Adipose tissue (tissue), 3 donors: Measurements from ENCODE around the gene PROX1. TPM values are rescaled to one million over a fixed set of nuclear protein-coding genes. Genes with fewer than 3 reads are reported as not detected.

Experiments
- H3K27ac ChIP-seq: one replicate; pipeline ENCODE4 v1.5.1; 2013; ENCODE audit warnings: low read depth, low read length
- WGBS, 3 donors: extraction: QIAGEN DNeasy Blood & Tissue Kit; methylation state at CpG; one replicate each; pipeline ENCODE4 v1.1.7; 2013; 5-methylcytosine and 5-hydroxymethylcytosine counted together
- polyA plus RNA-seq, 3 donors: library from polyadenylated mRNA; stranded (reverse); fragments of 200-250 nt; gene quantifications; one replicate each; pipeline ENCODE4 v1.2.3, GENCODE V29; 2013
- donor health status: healthy with polysubstance abuse.
- donor health status: Bipolar disorder and iron deficiency.
- donor health status: healthy.

Gene PROX1
- polyA plus RNA-seq, 3 donors = 0.49 to 3.6 (median 2.6) TPM

DNA sequence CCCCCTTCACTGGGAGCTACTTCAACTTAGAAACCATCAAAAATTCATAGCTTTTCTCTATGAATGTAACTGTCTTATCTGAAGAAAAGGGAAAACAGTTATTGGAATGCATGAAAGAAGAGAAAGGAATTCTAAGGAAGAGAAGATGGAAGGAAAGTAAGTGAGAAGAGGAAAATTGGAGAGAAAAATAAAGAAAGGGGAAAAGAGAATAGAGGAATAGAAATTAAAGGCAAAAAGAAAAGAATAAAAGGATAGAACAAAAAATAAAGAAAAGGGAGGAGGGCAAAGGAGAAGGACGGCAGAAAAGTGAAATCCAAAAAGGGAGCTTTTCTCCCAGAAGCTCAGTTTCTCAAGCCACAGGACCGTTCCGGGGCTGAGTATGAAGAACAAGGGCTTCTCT, 9.9 kb upstream of the PROX1 start:
- no peak overlapping the region for H3K27ac ChIP-seq
- WGBS, 3 donors = 32 to 68% (median 33%) methylated on average over 3 of the region's 3 CpGs

DNA sequence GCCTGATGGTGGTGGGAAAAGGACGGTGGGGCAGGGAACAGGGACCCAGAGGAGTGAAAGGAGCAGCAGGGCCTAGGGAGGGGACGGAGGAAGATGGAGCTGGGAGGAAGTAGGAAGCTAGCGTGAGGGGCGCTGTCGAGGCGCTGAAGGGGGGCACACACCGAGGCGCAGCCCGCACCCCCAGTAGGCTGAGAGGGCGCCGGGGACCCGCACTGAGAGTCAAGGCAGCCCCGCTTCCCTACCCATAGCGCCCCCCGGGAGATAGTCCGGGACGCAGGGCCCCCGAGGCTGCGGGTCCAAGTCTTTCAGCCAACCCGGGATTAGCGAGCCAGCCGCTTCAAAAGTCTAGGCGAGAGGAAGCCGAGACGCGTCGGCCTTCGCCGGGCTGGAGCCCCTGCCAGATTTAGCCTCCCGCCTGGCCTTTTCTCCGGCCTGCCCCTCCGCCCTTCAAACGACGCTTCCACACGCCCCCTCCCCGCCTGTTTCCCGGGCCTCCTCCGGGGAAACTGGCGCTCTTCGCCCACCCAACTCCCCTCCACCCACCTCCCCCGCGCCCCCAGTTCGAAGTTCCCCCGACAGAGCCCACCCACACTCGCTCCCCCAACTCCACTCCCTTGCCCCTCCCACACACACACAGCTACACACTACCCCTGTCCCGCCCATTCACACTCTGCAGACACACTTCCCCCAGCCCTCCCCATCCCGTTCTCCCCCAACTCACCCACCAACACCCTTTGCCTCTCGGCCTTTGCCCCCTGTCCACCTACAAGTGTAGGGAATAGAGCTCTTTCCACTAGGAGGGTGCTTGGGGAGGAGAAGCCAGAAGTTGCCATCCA, 7.8 kb upstream of the PROX1 start:
- no peak overlapping the region for H3K27ac ChIP-seq
- 10 to 49% (median 13%) methylated on average over 33 to 48 of the region's 48 CpGs for WGBS, 3 donors

DNA sequence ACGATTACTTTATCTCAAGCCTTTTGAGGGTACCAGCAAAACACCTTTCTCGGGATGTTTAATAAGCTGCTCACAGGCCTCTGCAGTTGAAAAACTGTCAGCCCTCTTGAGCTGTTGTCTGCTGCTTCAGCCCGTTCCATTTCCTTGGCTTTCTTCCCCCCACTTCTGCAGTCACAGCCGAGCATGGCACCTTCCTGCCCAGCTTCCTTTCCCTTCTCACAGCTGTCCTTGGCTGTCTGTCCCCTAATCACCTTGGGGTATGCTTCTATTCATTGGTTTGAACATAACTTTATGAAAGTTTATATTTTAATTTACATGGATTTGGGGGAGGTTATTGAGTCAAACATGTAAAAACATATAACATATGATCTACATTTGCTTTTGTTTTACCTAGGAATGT, 6.9 kb upstream of the PROX1 start:
- WGBS, 3 donors = 27 to 59% (median 39%) methylated on average over 4 of the region's 4 CpGs
- H3K27ac ChIP-seq = no peak overlapping the region

DNA sequence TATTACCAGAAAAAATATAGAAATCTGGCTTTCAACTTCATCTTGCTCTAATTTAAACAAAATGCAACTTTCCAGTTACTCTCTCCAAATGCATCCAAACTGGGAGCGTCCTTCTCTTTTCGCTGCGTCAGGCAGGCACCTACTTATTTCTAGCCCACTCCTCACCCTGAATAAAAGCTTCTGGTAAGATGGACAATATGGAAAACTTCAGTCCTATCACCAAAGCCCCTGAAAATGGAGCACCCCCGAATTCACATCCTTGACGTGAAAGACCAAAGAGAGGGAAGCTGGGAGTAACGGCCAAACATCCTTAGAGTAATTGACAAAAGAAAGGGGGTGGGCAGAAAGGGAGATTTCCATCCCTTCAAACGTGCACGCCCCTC, 5.5 kb upstream of the PROX1 start:
- no peak overlapping the region for H3K27ac ChIP-seq
- 8 to 27% (median 9%) methylated on average over 8 of the region's 8 CpGs for WGBS, 3 donors

DNA sequence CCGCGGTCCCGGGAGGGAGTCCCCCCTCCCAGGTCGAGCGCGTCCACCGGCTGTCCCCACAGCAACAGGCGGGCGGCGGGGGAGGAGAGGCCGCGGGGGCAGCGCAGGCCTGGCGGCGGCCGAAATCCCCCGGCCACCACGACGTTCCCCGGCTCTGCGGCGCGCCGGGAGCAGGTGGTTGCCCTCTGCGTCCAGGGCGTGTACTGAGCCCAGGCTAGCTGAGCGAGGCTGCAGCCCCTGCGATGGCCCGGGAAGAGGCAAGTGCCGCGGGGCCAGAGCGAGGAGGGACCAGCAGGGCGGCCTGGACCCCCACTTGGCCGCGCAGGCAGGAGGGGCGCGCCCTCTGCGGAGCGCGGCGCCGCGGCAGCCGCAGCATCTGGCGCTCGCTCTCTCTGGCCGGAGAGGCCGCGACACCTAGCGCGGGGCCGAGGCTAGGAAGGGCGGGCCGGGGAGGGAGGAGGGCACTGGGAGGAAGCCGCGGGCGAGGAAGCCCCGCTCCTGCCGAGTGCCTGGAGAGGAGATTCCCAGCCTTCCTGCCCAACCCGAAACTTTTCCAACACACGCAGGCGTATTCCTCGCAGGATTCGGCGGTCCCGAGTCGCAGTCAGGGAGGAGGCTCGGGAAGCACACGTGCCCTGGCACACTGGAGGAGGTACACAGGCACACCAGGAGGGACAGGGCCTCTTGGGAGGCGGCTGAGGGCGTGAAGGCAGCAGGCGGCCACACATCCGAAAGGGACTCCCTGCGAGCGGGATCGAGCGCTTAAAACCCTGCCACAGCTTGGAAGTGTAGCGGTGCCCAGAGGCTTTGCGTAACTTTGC, 4.9 kb upstream of the PROX1 start:
- 1 to 3% (median 2%) methylated on average over 58 to 79 of the region's 79 CpGs for WGBS, 3 donors
- H3K27ac ChIP-seq = no peak overlapping the region

DNA sequence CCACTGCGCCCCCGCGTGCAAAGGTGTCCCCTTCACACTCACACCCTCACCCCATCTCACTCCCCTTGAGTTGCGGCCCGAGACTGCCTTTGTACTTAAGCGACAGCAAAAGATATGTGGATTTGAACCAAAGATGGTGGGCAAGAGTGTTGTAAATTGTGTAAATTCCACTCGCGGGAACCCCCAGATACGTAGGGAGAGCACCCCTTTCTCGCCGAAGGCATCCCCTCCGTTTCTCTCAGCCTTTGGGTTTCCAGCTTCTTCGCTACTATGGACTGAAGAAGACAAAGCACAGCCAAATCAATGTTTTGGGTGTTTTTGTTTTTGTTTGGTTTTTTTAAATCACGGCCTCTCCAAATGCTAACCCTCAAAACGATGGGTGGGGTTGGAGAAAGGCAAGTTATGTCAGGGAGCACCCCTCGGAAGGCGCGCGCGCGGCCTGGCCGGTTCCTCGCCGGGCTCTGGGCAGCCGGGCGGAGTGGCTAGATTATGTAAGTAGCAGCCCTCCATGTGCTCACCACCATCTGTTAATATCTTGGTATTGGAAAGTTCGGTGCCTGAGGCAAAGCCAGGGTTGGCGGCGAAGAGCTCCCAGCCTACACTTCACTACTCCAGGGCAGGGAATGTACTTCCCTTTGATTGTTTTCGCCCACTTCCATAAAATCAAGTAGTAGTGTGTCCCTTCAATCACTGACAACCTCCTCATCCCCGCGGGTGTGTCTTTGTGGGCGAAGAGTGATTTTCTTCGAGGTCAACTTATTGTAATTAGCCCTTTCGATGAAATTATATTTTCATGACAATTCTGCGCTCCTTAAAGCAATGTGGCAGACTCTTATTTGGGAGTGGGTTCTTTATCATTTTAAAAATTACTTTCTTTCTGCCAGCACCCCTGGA, 4.0 kb upstream of the PROX1 start:
- H3K27ac ChIP-seq = no peak overlapping the region
- 17 to 35% (median 21%) methylated on average over 36 of the region's 36 CpGs for WGBS, 3 donors

DNA sequence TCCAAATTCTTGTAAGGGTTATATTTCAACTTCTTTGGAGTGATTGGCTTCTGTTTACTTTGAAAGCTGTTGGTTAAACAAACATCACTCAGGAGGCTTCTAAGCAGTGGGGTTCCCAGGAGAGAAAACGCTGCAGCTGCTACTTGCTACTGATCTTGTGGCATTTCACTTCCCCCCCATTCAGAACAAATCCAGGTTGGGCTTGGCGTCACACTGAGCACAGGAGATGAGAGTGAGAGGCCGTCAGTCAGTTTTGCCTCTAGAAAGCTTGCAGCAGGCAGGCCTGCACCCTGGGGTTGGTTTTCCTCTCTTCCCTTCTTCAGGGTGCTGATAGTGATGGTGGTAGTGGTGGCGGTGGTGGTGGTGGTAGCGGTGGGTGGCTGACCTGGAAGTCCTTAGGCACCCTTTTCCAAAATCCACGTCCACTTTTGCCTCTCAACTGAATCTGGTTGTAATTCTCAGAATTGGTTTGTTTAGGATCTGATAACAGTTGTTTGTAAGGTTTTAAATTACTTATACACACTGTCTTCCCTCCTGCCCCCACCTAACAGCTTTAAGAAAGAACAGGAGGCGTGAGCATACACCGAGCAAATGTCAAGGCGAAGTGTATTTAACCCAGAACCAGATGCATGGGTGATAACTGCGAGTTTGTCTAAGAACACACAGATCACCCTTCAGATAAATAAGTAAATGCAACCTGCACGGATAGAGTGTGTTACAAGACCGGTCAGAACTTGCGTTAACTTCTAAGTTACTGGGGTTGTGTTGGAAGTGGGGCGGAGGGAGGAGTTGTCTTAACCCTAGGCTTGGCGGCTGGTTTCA, 3.2 kb upstream of the PROX1 start:
- WGBS, 3 donors = 29 to 47% (median 31%) methylated on average over 15 of the region's 15 CpGs
- no peak overlapping the region for H3K27ac ChIP-seq

DNA sequence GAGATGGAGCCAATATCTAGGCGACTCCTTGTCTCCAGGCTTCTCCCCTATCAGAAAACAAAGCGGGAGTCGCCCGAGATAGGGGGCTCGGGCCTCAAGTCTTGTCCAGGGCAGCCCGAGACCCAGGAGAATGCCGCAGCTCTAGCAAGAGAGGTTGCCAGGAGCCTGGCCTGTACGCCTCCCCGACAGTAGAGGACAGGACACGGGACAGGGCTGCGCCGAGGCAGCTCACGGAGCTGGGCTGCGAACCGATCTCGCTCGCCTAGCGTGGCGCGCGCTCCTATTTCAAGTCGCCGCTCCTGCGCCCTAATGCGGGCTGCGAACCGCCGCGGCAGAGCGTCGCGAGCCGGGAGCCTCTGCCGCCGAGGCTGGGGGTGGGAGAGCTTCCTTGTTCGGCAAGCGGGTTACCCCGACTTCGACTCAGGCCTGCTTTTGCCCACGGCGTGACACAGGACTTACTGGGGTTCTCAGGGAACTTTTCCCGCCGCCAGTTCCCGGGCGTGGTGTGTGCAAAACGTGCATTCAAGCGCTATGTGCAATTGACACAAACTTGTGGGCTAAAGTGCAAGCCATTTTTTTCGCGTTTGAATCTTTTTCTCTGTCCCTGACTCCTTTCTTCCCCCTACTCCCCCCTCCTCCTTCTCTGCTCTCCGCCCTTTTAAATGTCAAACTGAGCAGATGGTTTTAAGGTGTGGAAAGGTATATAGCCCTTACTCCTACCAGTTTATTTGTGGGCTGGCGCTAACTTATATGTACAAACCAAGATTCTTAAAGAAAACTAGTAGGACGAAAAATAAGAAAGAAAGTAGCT, 2.4 kb upstream of the PROX1 start:
- WGBS, 3 donors = 4 to 41% (median 5%) methylated on average over 52 of the region's 52 CpGs
- no peak overlapping the region for H3K27ac ChIP-seq

DNA sequence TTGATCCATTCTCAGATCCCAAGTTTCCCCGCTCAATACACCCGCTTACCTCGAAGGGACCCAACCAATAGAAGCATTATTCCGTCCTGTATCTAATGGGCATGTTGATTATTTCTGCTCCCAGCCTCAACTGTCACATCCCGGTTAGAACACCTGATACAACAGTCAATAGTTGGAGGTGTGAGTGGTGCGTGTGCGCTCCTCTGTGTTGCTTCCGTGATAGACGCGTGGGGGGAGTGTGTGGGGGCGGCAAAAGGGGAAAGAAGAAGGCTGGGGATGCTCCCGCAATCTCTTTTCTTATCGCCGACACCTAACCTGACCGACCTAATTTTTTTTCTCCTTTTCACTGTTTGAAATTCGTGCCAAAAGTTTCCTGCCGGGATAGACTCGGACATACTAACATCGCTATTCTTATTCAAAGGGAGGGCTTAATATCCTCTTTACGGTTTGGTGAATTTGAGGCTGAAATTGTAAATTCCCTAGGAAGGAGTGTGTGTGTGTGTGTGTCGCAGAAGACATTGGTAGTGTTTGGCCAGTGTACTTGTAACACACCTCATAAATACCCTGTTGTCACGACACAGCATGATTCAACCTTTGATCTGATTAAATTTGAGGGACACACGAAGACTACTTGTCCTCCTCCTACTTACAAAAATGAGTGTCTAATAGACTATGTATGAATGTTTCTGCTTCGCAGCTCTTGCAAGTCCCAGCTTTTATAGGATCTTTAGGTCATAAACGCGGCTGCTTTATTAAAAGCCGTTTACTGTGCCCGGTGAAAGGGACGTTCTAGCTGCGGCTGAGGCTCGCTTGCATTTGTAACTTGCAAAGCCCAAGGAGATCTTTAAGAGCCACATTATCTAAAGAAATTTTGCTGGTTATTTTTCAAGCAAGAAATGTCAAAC, 1.5 kb upstream of the PROX1 start:
- no peak overlapping the region for H3K27ac ChIP-seq
- 8 to 44% (median 9%) methylated on average over 31 of the region's 31 CpGs for WGBS, 3 donors

DNA sequence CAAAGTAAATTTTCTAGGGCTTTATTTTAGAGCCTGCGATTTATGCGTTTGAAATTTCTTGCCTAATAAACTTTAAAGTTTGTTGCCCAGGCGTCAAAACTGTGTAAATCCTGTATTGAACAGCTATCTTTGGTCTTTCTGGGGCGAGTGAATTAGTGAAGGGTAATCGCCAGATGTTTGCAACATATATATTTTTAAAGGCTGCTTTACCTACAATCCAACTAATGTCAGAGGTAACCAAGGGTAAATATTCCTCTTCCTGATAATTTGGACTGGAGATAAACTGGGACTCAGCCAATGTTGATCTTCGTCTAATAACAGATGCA, 885 bp upstream of the PROX1 start:
- 6 to 10% (median 9%) methylated on average over 6 of the region's 6 CpGs for WGBS, 3 donors
- H3K27ac ChIP-seq = no peak overlapping the region

DNA sequence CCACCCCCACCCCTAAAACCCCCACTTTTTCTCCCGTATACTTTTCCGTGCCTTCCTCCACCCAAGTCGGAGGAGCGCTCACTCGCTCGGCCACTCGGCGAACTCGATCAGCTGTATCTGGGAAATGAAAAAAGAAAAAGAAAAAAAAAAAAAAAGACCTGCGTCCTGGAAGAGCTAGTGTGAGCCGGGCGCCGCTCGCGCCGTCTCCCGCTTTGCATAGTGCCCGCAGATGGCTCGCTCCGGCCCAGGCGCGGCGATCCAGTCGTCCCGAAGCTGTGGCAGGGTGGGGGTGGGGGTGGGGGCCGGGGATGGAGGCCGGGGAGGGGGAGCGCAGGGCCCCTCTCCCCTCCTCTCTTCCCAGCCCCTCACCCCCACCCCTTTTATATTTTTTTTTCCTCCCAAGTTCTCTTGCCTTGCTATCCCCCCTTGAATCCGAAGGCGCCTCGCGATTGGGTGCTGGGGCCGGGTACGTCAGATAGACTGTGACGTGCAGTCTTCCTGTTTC, 299 bp upstream of the PROX1 start:
- 0 to 1% (median 1%) methylated on average over 28 to 35 of the region's 35 CpGs for WGBS, 3 donors
- no peak overlapping the region for H3K27ac ChIP-seq

DNA sequence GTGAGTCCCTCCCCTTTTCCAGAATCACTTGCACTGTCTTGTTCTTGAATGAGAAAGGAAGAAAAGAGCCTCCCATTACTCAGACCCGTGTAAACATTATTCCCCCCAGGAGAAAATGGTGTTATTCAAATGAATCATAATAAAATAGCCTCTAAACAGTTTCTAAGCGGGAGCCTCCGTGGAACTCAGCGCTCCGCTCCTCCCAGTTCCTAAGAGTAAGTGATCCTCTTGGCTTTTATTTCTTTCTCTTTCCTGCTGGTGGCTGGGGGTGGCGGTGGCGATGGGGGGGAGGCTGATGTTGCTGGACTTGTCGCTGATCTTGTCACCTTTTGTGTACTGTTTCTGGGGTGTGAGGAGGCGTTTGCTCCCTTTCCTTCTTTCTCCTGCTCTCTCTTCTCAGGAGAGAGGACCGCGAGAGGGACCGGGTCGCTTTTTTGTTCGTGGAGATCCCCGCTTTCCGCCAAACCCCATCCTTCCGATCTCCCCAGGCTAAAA, 781 bp downstream of the PROX1 start:
- WGBS, 3 donors = 1 to 2% (median 1%) methylated on average over 17 of the region's 17 CpGs

DNA sequence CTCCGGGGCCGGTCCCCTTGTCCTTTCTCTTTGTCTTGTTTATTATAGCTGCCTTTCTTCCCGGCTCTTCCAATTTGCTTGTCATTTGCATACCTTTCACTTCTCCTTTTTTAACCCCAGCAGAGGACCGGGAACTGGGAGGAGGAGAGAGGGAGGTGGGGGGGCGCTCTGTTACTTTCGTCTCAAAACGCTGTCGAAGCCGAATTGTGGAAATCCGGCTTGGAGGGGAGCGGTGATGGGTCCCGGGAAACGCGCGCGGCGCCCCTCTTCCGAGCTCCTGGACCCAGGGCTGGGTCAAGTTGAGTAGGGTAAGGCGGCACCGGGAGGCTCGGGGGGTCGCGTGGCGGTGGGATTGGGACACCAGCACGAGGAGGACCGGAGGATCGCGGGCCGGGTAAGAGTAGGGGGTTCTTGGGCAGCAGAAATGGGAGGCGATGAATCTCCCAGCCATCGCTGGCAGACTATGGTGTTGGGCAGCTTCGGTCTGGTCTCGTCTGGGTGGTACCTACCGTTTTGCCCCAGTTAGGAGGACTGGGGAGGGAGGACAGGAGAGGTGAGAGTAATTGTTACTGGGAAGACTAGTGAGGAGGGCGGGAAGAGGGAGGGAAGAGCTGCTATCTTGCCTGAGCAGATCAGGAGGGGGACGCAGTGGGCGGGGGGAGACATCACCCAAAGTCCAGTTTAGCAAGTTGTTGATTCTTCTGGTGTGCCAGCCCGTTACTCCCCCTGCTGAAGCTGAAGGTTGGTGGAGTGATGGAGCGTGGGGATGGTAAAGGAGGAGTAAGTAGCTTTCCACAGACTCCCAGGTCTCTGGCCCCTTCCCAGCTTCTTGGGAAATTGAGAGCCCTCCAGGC, 1.5 kb downstream of the PROX1 start:
- 2 to 4% (median 2%) methylated on average over 39 of the region's 39 CpGs for WGBS, 3 donors
- no peak overlapping the region for H3K27ac ChIP-seq

More for the DNA sequence above, 781 bp downstream of the PROX1 start:
- no peak overlapping the region for H3K27ac ChIP-seq

DNA sequence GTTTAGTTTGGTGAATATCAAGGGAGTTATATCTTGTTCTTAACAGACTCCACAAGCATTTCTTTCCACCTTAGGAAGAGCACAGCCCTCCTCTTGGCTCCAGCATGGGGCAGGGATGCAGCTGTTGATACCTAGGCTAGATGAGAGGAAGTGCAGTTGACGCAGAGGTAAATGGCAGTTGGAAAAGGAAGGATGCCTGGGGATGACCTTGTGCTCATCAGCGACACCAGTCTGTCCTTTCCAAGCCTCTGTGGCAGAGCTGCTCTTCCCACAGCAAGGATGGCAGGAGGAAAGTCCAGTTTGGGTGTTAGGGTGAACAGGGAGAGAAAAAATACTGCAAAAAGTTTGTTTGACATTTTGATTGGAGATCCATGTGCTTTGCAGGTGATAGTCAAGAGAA, 6.2 kb downstream of the PROX1 start:
- H3K27ac ChIP-seq = no peak overlapping the region
- WGBS, 3 donors = 37 to 54% (median 52%) methylated on average over 2 of the region's 2 CpGs

DNA sequence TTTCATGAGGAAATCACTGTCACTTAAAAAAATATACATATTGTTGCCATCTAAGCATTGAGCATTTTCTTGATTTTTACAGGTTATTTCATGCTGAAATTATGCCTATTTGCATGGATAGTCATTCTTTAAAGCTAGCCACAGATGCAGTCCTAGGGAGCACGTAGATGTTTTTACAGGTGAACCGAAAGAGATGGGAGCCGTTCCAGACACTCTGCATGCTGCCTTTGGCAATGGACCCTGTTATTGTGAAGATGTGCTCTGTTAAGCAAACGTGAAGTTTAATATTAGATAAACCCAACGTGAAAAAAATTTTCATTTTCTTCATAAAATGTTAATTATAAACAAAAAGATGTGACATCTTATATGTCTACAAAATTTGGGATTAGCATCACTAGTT, 7.1 kb downstream of the PROX1 start:
- no peak overlapping the region for H3K27ac ChIP-seq
- WGBS, 3 donors = 59 to 76% (median 64%) methylated on average over 5 of the region's 5 CpGs
